Activated CD4-positive, alpha-beta T cell treated with anti-CD3 and anti-CD28 coated beads, Interleukin-2, amount 10 ng/mL, durations not matched to agents 24 days and 14 days (primary cell): ENCODE data around the gene STAM2. TPM values are rescaled to one million over a fixed set of nuclear protein-coding genes. Genes with fewer than 3 reads are reported as not detected.
"Not testable (repeated sequence)": the region's sequence is repeated elsewhere in the genome, so short reads cannot be mapped to it uniquely, and the experiment has no call there.

Source experiments
- DNase-seq: peaks from one replicate; pipeline ENCODE4 v3.0.0; 2022
- H3K27ac Mint-ChIP-seq: one replicate; pipeline ENCODE4 v1.8.0; 2022; ENCODE audit warnings: mild to moderate bottlenecking, mixed read lengths
- H3K27me3 Mint-ChIP-seq: one replicate; pipeline ENCODE4 v1.8.0; 2022; ENCODE audit warnings: mixed read lengths
- H3K36me3 Mint-ChIP-seq: one replicate; pipeline ENCODE4 v1.8.0; 2022; ENCODE audit warnings: low read depth, mild to moderate bottlenecking, mixed read lengths
- H3K4me1 Mint-ChIP-seq: one replicate; pipeline ENCODE4 v1.8.0; 2021; ENCODE audit warnings: mixed read lengths
- H3K4me3 Mint-ChIP-seq: one replicate; pipeline ENCODE4 v1.8.0; 2022; ENCODE audit warnings: mild to moderate bottlenecking, moderate library complexity, mixed read lengths
- H3K9me3 Mint-ChIP-seq: one replicate; pipeline ENCODE4 v1.8.0; 2021; ENCODE audit warnings: mixed read lengths
- intact Hi-C: fragments of 100-400 bp; cut with micrococcal nuclease; formaldehyde crosslinking; loops from one replicate; pipeline ENCODE4 v1.15.1; 2023
- total RNA-seq: library from RNA; stranded (reverse); gene quantifications from 2 replicates; pipeline ENCODE4 v1.2.3, GENCODE V29; 2022

The STAM2 gene
- total RNA-seq, 1 donor from 2014 or later, result 22.2 TPM

GRCh38 chr2:152114366-152114765, 61.2 kb downstream of the STAM2 start:
- Mint-ChIP-seq H3K4me1 (no peaks in the 10 kb centered on the region), H3K36me3 (no peaks in the 10 kb centered on the region), H3K4me3 (no peak overlapping the region), H3K27ac (no peak overlapping the region), H3K9me3 (no peaks in the 10 kb centered on the region), H3K27me3 (no peaks in the 10 kb centered on the region)
- intact Hi-C loops, result no loop called here
- peak; percentile 15 for DNase-seq

DNA sequence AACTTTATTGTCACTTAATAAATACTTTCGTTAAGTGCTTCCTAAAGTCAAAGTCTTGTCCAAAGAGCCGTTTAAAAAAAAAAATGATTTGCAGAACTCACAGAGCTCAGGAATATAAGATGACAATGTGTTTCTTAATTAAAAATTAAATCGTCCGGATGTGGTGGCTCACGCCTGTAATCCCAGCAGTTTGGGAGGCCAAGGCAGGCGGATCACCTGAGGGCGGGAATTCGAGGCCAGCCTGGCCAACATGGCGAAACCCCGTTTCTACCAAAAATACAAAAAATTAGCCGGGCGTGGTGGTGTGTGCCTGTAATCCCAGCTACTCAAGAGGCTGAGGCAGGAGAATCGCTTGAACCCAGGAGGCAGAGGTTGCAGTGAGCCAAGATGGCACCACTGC, 68.4 kb downstream of the STAM2 start:
- DNase-seq, H3K4me1 Mint-ChIP-seq, intact Hi-C loops, H3K36me3 Mint-ChIP-seq, H3K4me3 Mint-ChIP-seq, H3K27ac Mint-ChIP-seq, H3K9me3 Mint-ChIP-seq: not testable (repeated sequence)
- peaks cover 16% of the 10 kb centered on the region for H3K27me3 Mint-ChIP-seq

DNA sequence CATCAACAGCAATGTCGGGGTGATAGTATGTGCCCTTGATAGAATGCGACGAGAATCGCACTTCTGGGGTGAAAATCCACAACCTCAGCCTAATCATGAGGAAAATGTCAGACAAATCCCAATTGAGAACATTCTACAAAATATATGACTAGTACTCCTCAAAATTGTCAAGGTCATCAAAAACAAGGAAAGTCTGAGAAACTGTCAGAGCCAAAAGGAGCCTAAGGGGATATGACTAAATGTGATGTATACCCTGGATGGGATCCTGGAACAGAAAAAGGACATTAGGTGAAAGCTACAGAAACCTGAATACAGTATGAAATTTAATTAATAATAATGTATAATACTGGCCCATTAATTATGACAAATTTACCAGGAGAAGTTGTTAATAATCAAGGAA, 69.1 kb downstream of the STAM2 start:
- no peaks in the 10 kb centered on the region for H3K9me3 Mint-ChIP-seq
- H3K4me3 Mint-ChIP-seq, result no peak overlapping the region
- no peaks in the 10 kb centered on the region for H3K4me1 Mint-ChIP-seq
- no peaks in the 10 kb centered on the region for H3K36me3 Mint-ChIP-seq
- no peak overlapping the region for H3K27ac Mint-ChIP-seq
- no peak for DNase-seq
- H3K27me3 Mint-ChIP-seq, result peaks cover 21% of the 10 kb centered on the region
- intact Hi-C loops, result no loop called here

- Mint-ChIP-seq H3K27me3 (peaks cover 37% of the 10 kb centered on the region), H3K27ac (no peak overlapping the region), H3K4me1 (peaks cover 7% of the 10 kb centered on the region), H3K9me3 (no peaks in the 10 kb centered on the region), H3K4me3 (no peak overlapping the region), H3K36me3 (no peaks in the 10 kb centered on the region)
- no peak for DNase-seq
- intact Hi-C loops, result no loop called here
Observed at GRCh38 chr2:152103271-152103670, 72.3 kb downstream of the STAM2 start.

- H3K36me3 Mint-ChIP-seq, result no peaks in the 10 kb centered on the region
- H3K27ac Mint-ChIP-seq, result no peak overlapping the region
- H3K27me3 Mint-ChIP-seq, result peaks cover 49% of the 10 kb centered on the region
- H3K4me1 Mint-ChIP-seq, result peaks cover 16% of the 10 kb centered on the region
- no peak for DNase-seq
- no peak overlapping the region for H3K4me3 Mint-ChIP-seq
- intact Hi-C loops, result no loop called here
- no peaks in the 10 kb centered on the region for H3K9me3 Mint-ChIP-seq
Observed at GRCh38 chr2:152100961-152101360, 74.6 kb downstream of the STAM2 start.

DNA sequence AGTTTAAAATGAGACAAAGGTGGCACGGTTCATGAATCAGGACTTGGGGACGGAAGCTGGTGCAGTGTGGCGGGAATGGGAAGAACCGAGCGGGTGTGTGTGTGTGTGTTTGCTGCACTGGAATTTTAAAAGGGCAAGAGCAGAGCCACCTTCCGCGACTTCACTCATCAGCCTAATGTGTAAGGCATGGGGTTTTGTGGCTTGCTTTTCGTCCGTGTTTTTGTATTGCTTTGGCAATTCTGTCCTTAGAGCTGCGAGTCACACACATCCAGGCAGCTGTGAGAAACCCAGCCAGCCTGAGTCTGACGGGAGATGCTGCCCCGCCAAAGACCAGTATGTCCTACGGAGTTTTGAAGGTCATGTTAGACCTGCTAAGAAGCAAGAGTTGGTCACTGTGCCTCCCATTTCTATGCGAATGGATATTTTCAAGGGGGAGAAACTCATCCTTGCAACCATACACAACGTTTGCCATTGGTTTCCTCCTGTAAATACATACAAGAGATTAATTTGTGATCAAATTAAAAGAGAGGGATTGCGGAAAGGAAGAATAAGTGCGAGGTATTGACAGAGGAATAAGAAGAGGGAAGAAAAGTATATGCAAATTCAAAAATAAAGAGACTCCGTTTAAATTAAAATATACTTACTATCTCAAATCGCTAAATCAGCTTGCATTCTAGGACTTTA, 76.1 kb downstream of the STAM2 start:
- no peaks in the 10 kb centered on the region for H3K9me3 Mint-ChIP-seq
- H3K27ac Mint-ChIP-seq, result peak overlapping the region; percentile 14
- H3K36me3 Mint-ChIP-seq, result no peaks in the 10 kb centered on the region
- peaks cover 56% of the 10 kb centered on the region for H3K27me3 Mint-ChIP-seq
- intact Hi-C loops, result loop anchor here (2.0 kb wide), 1 partner anchor 75 kb away; the partner anchor contains the start of gene STAM2
- peaks cover 16% of the 10 kb centered on the region for H3K4me1 Mint-ChIP-seq
- H3K4me3 Mint-ChIP-seq, result peak overlapping the region; percentile 84
- peak; percentile 59 for DNase-seq

- peak within 1 kb of the TSS; percentile 84 for H3K4me3 Mint-ChIP-seq
- peaks cover 16% of the 10 kb centered on the region for H3K4me1 Mint-ChIP-seq
- peaks cover 55% of the 10 kb centered on the region for H3K27me3 Mint-ChIP-seq
- H3K36me3 Mint-ChIP-seq, result no peaks in the 10 kb centered on the region
- no peaks in the 10 kb centered on the region for H3K9me3 Mint-ChIP-seq
- DNase-seq, result peak; percentile 65
- intact Hi-C loops, result loop anchor here (2.0 kb wide), 1 partner anchor 76 kb away; the partner anchor contains the start of gene STAM2
- H3K27ac Mint-ChIP-seq, result peak within 1 kb of the TSS; percentile 14
Observed at GRCh38 chr2:152098496-152099366, 76.8 kb downstream of the STAM2 start, which contains the start of gene CACNB4. Gene CACNB4 (minus strand): TSS chr2:152099044.

- H3K9me3 Mint-ChIP-seq, result no peaks in the 10 kb centered on the region
- H3K36me3 Mint-ChIP-seq, result no peaks in the 10 kb centered on the region
- peaks cover 58% of the 10 kb centered on the region for H3K27me3 Mint-ChIP-seq
- peak overlapping the region; percentile 84 for H3K4me3 Mint-ChIP-seq
- peak; percentile 59 for DNase-seq
- intact Hi-C loops, result loop anchor here (2.0 kb wide), 1 partner anchor 77 kb away; the partner anchor contains the start of gene STAM2
- H3K4me1 Mint-ChIP-seq, result peaks cover 16% of the 10 kb centered on the region
- H3K27ac Mint-ChIP-seq, result peak overlapping the region; percentile 4
Observed at GRCh38 chr2:152097801-152098495, 77.6 kb downstream of the STAM2 start.

DNA sequence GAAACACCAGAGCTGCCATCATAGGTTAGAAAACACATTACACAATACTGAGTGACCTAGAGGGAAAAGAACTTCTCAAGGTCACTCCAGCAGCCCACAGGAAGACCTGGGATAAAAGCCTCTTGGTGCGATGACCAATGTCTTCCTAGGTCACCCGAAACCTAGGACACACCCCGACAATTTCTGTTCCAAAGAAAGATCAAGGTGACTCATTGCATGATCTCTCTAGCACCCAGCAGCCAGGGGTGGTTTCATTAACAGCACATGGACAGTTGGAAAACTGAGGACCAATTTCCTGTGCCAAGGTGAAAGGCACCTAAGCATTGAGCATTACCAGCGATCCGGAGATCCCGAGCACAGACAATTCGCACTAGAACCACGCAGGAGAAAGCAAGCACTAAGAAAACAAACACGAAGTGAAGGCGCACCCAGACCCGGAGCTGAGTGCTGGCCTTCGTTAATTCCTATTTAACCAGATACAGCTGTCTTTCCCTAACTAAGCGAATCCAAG, 78.2 kb downstream of the STAM2 start:
- peaks cover 16% of the 10 kb centered on the region for H3K4me1 Mint-ChIP-seq
- peak overlapping the region; percentile 84 for H3K4me3 Mint-ChIP-seq
- H3K27ac Mint-ChIP-seq, result peak overlapping the region; percentile 30
- no peaks in the 10 kb centered on the region for H3K9me3 Mint-ChIP-seq
- DNase-seq, result peak; percentile 57
- H3K27me3 Mint-ChIP-seq, result peaks cover 54% of the 10 kb centered on the region
- intact Hi-C loops, result no loop called here
- H3K36me3 Mint-ChIP-seq, result no peaks in the 10 kb centered on the region

DNA sequence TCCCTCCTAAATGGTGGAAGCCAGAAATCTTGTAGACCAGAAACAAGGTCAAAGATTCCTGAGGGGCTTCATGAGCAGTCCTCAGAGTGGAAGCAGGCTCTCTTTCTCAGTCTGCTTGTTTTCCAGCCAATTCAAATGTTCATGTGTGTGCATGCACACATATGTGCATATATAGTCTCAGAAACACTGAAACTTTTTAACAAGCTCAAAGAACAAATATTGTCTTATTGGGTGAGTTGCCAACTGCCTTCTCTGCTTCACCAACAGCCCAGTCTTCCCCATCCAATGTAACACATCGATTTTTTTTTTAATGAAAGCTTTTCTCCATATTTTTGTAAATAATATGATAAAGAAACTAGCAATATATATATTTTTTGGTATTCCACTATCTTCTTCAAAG, 80.4 kb downstream of the STAM2 start:
- DNase-seq, result no peak
- Mint-ChIP-seq H3K27me3 (peaks cover 48% of the 10 kb centered on the region), H3K4me1 (peaks cover 16% of the 10 kb centered on the region), H3K36me3 (no peaks in the 10 kb centered on the region), H3K27ac (no peak overlapping the region), H3K9me3 (no peaks in the 10 kb centered on the region), H3K4me3 (no peak overlapping the region)
- intact Hi-C loops, result no loop called here

GRCh38 chr2:152094014-152094413, 81.5 kb downstream of the STAM2 start:
- Mint-ChIP-seq H3K4me3 (no peak overlapping the region), H3K36me3 (no peaks in the 10 kb centered on the region), H3K27me3 (peaks cover 41% of the 10 kb centered on the region), H3K4me1 (peaks cover 11% of the 10 kb centered on the region), H3K27ac (no peak overlapping the region), H3K9me3 (no peaks in the 10 kb centered on the region)
- no peak for DNase-seq
- intact Hi-C loops, result no loop called here

GRCh38 chr2:152093464-152093863, 82.1 kb downstream of the STAM2 start:
- no peaks in the 10 kb centered on the region for H3K9me3 Mint-ChIP-seq
- intact Hi-C loops, result no loop called here
- peaks cover 42% of the 10 kb centered on the region for H3K27me3 Mint-ChIP-seq
- no peak for DNase-seq
- no peak overlapping the region for H3K27ac Mint-ChIP-seq
- peaks cover 12% of the 10 kb centered on the region for H3K4me1 Mint-ChIP-seq
- H3K4me3 Mint-ChIP-seq, result no peak overlapping the region
- H3K36me3 Mint-ChIP-seq, result no peaks in the 10 kb centered on the region

DNA sequence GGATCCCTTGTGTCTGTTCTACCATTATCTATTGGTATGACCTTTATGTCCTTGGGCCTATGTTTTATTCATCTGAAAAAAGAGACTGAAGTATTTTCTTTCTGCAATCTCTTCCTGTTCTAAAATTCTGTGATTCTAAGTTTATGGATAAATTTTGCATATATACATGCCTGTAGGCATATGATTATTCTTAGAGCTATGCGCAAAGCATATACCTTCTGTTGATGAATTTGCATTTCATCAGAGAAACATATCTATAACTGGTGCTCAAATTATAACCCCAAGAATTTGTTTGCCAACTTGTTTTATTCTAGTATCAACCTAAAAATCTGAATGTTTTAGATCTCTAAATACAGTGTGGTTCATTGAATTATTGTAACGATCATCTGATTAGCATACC, 83.5 kb downstream of the STAM2 start:
- peaks cover 4% of the 10 kb centered on the region for H3K4me1 Mint-ChIP-seq
- H3K9me3 Mint-ChIP-seq, result no peaks in the 10 kb centered on the region
- H3K4me3 Mint-ChIP-seq, result no peak overlapping the region
- H3K36me3 Mint-ChIP-seq, result no peaks in the 10 kb centered on the region
- no peak for DNase-seq
- peaks cover 32% of the 10 kb centered on the region for H3K27me3 Mint-ChIP-seq
- intact Hi-C loops, result no loop called here
- H3K27ac Mint-ChIP-seq, result no peak overlapping the region
